ENCODE results near the gene XPO4.

The XPO4 gene

DNA sequence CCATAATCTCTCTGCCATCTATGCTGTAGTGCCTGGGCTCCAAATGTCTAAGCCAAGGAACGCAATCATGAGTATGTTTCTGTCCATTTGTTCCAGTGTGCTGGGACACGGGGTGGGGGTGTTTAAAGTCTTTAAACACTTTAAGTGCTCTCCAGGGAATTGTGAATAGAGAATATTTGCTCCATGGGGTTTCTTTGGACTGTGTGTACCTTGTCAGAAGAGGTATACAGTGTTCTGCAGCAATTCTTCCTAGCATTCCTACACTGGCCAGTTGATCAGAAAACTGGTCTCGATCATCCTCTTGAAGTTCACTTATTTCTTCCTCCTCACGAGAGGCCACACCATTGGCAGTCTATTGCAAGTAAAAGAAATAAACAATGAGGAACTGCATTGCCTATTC, 93.7 kb downstream of the XPO4 start:
- no peak for TF ChIP-seq FOXP2 (optimal IDR thresholded peaks at IDR 0.05; ENCODE audit: borderline replicate concordance, extremely low read depth, extremely low read length, insufficient read depth)
- no peak for TF ChIP-seq POLR2AphosphoS5 (IDR thresholded peaks at IDR 0.05; ENCODE audit: low read depth, low read length)
- no peak for TF ChIP-seq SIN3A (IDR thresholded peaks at IDR 0.05; ENCODE audit: borderline replicate concordance, insufficient read depth, low read length)
- TF ChIP-seq, protein P1, sequence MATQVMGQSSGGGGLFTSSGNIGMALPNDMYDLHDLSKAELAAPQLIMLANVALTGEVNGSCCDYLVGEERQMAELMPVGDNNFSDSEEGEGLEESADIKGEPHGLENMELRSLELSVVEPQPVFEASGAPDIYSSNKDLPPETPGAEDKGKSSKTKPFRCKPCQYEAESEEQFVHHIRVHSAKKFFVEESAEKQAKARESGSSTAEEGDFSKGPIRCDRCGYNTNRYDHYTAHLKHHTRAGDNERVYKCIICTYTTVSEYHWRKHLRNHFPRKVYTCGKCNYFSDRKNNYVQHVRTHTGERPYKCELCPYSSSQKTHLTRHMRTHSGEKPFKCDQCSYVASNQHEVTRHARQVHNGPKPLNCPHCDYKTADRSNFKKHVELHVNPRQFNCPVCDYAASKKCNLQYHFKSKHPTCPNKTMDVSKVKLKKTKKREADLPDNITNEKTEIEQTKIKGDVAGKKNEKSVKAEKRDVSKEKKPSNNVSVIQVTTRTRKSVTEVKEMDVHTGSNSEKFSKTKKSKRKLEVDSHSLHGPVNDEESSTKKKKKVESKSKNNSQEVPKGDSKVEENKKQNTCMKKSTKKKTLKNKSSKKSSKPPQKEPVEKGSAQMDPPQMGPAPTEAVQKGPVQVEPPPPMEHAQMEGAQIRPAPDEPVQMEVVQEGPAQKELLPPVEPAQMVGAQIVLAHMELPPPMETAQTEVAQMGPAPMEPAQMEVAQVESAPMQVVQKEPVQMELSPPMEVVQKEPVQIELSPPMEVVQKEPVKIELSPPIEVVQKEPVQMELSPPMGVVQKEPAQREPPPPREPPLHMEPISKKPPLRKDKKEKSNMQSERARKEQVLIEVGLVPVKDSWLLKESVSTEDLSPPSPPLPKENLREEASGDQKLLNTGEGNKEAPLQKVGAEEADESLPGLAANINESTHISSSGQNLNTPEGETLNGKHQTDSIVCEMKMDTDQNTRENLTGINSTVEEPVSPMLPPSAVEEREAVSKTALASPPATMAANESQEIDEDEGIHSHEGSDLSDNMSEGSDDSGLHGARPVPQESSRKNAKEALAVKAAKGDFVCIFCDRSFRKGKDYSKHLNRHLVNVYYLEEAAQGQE (IDR thresholded peaks at IDR 0.05; ENCODE audit: insufficient read depth in 1 of 2, low read depth in 2 of 2, low read length in 2 of 2): no peak
- TF ChIP-seq TAF1 (IDR thresholded peaks at IDR 0.05; ENCODE audit: borderline replicate concordance, insufficient read depth, low read length): no peak

GRCh38 chr13:20803180-20803965, 99.2 kb downstream of the XPO4 start:
- TF ChIP-seq FOXP2 (optimal IDR thresholded peaks at IDR 0.05; ENCODE audit: borderline replicate concordance, extremely low read depth, extremely low read length, insufficient read depth): no peak
- TF ChIP-seq, protein P1 (IDR thresholded peaks at IDR 0.05; ENCODE audit: insufficient read depth in 1 of 2, low read depth in 2 of 2, low read length in 2 of 2): no peak
- TF ChIP-seq POLR2AphosphoS5 (IDR thresholded peaks at IDR 0.05; ENCODE audit: low read depth, low read length): no peak
- TF ChIP-seq TAF1 (IDR thresholded peaks at IDR 0.05; ENCODE audit: borderline replicate concordance, insufficient read depth, low read length): no peak
- TF ChIP-seq SIN3A (IDR thresholded peaks at IDR 0.05; ENCODE audit: borderline replicate concordance, insufficient read depth, low read length): no peak

- TF ChIP-seq TAF1 (IDR thresholded peaks at IDR 0.05; ENCODE audit: borderline replicate concordance, insufficient read depth, low read length) (no peak), POLR2AphosphoS5 (IDR thresholded peaks at IDR 0.05; ENCODE audit: low read depth, low read length) (no peak), FOXP2 (optimal IDR thresholded peaks at IDR 0.05; ENCODE audit: borderline replicate concordance, extremely low read depth, extremely low read length, insufficient read depth) (no peak), SIN3A (IDR thresholded peaks at IDR 0.05; ENCODE audit: borderline replicate concordance, insufficient read depth, low read length) (no peak)
- TF ChIP-seq, protein P1 (IDR thresholded peaks at IDR 0.05; ENCODE audit: insufficient read depth in 1 of 2, low read depth in 2 of 2, low read length in 2 of 2): no peak
Observed at GRCh38 chr13:20801707-20802106, 100.8 kb downstream of the XPO4 start.

DNA sequence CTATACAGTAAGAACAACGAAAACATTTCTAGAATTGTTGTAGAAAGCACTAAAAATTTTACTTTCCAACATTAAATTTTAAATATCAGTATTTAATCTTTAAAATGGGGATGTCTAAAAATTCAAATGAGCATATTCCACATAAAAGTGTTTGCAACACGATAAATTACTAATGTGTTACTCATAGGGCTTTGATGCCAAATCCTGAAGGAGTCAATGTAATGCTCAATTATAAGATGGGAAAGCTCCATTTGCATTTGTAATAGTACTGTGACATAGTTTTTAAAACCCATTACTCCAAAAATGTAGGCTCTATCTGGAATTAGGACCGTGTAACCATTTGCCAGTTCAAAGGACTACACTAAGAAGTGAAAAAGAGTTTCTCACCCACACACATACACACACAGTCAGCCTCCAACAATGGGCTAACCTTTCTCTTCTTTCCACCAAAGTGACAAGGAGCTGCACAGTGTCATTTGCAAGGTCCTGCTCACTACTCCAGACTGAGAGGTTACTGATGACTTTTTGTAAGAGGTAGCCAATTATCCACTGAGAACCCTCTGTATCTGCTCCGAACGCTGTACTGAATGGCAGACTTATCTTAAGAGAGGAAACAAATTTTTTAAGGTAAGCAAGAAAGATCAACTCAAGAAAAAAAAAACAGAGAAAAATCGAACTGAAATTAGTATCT, 102.7 kb downstream of the XPO4 start:
- TF ChIP-seq POLR2AphosphoS5 (IDR thresholded peaks at IDR 0.05; ENCODE audit: low read depth, low read length) (no peak), SIN3A (IDR thresholded peaks at IDR 0.05; ENCODE audit: borderline replicate concordance, insufficient read depth, low read length) (no peak)

GRCh38 chr13:20798027-20798426, 104.5 kb downstream of the XPO4 start:
- TF ChIP-seq TAF1 (IDR thresholded peaks at IDR 0.05; ENCODE audit: borderline replicate concordance, insufficient read depth, low read length) (no peak), SIN3A (IDR thresholded peaks at IDR 0.05; ENCODE audit: borderline replicate concordance, insufficient read depth, low read length) (no peak), POLR2AphosphoS5 (IDR thresholded peaks at IDR 0.05; ENCODE audit: low read depth, low read length) (no peak), FOXP2 (optimal IDR thresholded peaks at IDR 0.05; ENCODE audit: borderline replicate concordance, extremely low read depth, extremely low read length, insufficient read depth) (no peak)
- TF ChIP-seq, protein P1 (IDR thresholded peaks at IDR 0.05; ENCODE audit: insufficient read depth in 1 of 2, low read depth in 2 of 2, low read length in 2 of 2): no peak
